ENCODE measurements around the gene GABARAP.
A peak's percentile ranks its signal among the peaks of the same experiment; 100 is the strongest.

Gene GABARAP

DNA sequence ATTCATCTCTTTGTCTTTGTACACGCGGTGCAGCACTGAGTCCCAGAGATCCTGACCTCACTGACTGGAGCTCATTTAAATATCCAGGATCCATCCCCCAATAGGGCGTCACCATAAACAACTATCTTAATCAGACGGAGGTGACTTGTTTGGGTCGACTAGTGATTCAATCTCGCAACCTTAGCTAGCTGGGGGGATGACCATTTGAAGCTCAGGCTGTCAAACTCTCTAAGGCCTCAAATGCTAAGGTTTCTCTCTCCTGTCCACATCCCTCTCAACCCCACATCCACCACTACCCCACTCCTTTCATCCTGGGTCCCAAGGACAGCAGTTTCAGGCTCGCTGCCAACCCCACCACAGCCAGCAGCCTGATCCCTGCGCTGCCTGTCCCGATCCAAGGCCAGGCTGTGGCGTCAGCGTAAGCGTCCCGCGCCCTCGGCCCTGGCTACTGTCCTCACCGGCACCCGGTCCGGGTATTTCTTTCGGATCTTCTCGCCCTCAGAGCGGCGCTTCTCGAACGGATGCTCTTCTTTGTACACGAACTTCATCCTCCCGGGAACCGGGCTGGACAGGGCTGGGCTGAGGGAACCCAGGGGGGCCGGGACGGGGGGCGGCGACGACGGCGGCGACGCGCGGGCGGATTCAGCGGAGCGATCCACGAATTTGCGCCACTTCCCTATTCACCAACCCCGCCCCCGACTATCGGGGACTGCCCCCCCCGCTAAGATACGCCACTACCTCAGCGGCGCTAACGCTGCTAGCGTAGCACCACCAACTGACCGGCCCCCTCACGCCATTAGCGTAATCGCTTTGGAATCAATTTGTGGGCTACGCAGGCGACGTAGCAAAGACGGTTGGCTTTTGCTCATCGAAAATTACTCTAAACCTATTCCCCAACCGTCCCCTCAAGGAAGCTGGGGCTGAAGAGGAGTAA lies at the start of gene GABARAP:
TSS of gene GABARAP (minus strand) at position 667 of the 934 bp plus-strand sequence. CDS start at position 548, 119 bp downstream.
- DNase-seq, result peak; percentile 81 to 90 (median 86)

DNA sequence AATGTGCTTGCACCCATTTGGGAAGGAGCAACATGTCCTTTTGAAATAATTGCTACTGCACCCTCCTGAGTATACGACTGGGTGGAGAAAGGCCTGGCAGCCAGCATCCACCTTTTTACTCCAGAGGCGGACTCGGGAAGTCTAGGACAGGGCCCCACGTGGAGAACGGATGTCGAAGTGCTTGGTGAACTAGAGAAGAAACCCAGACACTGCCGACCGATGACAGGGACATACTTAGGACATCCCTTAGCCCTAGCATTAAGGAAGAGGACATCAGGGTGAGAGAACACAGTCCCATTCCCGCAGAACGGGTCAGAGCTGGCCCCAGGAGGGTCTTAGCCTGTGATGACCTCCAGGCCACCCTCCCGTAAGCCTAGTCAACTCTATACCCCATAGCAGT lies 48.4 kb upstream of the GABARAP start:
- DNase-seq, result no peak

DNA sequence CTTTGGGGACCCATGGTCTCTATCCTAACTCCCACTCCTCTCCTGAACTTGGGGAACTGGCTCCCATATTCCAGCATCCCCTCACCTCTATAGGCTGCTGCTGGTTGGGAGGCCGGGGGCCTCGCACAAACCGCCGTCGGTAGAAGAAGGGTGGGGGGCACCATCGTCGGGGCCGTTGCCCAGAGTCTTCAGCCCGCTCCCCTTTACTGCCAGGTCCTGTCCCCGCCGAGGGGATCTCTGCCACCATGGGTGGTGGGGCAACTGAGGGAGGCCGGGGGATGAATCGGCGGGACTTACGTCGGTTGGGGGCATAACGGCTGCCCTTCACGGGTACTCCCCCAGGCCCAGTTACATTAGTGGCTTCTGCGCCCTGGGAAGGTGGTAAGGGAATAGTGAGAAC lies 47.9 kb upstream of the GABARAP start:
- DNase-seq, result no peak

DNA sequence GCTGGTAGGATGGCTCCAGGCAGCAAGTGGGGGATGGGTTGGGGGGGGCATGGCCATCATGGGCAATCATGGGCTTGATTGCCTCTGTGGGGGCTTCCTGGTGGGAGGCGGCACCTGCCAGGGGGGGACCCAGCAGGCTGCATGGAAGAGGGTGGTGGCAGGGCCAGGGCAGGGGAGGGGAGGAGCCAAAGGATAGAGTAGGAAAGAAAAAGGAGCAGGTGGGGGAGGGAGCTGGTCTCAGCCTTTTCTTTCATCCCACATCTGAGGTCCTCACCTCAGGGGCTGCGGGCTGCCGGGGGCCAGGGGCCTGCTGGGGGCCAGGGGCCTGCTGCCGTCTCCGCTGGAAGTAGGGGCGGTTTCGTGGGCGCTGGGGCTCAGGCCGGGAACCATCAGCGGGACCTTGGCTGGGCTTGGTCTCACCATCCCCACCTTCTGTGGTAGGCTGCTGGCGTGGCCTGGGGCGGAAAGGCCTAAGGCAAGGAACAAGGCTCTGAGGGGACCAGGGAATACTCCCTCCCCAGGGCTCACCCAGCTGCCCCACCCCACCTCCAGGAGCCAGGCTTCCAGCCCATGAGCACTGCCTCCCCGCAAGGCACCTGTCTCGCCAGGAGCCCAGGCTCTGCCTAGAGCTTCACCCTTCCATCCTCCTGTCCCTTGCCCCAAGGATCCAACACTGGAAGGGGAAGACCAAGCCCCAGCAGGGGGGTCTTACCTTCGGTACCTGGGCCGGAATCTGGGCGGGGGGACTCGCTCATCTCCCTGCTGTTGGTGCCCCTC lies 47.2 kb upstream of the GABARAP start:
- DNase-seq, result no peak

DNA sequence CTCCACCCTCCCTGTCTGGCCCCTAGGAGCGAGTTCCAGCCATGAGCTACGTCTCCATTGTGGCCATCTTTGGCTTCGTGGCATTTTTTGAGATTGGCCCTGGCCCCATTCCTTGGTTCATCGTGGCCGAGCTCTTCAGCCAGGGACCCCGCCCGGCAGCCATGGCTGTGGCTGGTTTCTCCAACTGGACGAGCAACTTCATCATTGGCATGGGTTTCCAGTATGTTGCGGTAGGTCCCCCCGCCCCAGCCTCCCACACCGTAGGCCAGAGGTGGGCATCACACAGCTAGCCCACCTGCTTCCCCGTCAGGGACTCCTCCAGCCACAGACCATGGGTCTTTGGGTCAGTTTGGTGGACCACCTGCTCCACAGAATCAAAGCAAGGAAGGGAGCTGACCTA lies 43.4 kb upstream of the GABARAP start:
- no peak for DNase-seq

DNA sequence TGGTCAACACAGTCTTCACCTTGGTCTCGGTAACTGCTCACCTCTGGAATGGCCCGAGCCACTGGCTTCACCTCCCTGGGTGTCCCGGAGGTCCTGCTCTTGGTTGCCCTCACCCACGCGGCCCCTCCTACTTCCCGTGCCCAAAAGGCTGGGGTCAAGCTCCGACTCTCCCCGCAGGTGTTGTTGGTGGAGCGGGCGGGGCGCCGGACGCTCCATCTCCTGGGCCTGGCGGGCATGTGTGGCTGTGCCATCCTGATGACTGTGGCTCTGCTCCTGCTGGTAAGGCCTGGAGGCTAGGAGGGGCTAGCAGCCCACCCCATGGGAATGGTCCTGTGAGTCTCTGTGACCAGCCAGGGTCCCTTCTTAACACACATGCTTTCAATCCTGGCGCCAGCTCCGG lies 42.7 kb upstream of the GABARAP start:
- DNase-seq, result no peak

DNA sequence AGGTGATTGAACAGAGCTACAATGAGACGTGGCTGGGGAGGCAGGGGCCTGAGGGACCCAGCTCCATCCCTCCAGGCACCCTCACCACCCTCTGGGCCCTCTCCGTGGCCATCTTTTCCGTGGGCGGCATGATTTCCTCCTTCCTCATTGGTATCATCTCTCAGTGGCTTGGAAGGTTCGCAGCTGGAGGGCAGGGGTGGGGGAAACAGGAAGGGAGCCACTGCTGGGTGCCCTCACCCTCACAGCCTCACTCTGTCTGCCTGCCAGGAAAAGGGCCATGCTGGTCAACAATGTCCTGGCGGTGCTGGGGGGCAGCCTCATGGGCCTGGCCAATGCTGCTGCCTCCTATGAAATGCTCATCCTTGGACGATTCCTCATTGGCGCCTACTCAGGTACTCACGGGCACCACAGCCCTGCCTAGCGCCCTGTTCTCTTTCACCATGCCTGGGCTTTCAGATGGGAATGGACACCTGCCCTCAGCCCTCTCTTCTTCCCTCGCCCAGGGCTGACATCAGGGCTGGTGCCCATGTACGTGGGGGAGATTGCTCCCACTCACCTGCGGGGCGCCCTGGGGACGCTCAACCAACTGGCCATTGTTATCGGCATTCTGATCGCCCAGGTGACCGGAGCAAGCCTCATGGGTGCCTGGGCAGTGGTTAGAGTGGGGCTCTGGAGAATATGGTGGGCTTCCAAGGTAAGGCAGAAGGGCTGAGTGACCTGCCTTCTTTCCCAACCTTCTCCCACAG lies 41.4 kb upstream of the GABARAP start:
- no peak for DNase-seq

DNA sequence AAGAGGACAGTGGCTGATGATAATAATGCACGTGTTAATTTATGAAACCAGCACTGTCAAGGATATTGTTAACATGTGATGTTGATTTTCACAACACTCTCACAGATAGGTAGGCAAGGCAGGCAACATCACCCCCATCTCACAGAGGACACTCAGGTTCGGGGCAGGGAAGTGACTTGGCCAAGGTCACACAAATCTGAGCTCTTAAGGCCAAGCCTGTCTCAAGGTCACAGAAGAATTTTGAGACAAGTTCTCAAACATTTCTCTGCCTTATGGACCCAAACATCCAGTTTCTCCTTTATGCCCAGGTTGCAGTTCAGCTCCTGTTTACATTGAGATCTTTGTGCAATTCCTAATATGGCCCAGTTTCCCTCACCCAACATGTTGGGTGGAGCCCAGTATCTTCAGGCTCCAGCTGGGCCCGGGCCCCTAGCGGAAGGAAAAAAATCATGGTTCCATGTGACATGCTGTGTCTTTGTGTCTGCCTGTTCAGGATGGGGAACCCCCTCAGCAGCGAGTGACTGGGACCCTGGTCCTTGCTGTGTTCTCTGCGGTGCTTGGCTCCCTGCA lies 40.6 kb upstream of the GABARAP start:
- DNase-seq, result no peak

DNA sequence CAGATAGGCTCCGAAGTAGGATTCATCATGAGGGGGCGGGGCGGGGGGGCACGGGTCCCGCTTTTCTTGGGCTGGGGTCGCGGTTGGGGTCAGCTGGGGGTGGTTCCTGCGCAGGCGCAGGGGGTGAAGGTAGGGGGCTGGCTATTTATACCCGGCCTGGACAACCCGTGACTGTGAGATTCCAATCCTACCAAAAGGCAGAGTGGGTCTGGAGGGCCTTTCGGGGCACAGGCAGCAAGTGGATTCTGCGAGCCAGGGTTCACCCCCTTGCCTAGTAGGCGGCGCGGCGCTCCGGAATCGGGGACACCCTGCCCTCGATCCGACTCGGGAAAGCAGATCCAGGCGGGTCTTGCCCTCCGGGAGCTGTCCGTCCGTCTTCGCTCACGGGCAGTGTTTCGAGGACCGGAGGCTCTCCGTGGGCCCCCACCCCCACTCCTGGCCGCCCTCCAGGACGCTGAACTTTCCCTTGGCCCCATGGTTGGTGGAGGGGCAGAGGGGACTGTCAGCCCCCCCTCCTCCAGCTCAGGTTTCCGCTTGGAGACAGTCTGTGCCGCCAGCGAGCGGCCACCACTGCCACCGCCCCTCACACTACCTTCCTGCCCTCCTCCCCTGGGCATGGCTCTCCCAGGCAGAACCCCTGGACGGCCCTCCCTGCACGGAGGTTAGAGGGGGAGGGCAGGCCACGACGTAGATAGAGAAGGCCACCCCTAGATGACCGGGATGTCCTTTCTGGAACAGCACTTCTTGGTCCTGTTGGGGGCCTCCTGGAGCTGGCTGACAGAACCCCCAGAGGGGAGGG lies 39.9 kb upstream of the GABARAP start:
- no peak for DNase-seq

DNA sequence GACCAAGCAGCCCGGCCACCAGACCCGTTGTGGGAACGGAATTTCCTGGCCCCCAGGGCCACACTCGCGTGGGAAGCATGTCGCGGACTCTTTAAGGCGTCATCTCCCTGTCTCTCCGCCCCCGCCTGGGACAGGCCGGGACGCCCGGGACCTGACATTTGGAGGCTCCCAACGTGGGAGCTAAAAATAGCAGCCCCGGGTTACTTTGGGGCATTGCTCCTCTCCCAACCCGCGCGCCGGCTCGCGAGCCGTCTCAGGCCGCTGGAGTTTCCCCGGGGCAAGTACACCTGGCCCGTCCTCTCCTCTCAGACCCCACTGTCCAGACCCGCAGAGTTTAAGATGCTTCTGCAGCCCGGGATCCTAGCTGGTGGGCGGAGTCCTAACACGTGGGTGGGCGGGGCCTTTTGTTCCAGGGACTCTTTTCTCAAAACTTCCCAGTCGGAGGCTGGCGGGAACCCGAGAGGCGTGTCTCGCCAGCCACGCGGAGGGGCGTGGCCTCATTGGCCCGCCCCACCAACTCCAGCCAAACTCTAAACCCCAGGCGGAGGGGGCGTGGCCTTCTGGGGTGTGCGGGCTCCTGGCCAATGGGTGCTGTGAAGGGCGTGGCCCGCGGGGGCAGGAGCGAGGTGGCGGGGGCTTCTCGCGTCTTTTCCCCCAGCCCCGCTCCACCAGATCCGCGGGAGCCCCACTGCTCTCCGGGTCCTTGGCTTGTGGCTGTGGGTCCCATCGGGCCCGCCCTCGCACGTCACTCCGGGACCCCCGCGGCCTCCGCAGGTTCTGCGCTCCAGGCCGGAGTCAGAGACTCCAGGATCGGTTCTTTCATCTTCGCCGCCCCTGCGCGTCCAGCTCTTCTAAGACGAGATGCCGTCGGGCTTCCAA lies 39.1 kb upstream of the GABARAP start, which contains the start of gene SLC2A4:
TSS of gene SLC2A4 (plus strand) at position 645 of the 879 bp plus-strand sequence. CDS start at position 862, 217 bp downstream.
- peak; percentile 50 to 71 (median 60) for DNase-seq

DNA sequence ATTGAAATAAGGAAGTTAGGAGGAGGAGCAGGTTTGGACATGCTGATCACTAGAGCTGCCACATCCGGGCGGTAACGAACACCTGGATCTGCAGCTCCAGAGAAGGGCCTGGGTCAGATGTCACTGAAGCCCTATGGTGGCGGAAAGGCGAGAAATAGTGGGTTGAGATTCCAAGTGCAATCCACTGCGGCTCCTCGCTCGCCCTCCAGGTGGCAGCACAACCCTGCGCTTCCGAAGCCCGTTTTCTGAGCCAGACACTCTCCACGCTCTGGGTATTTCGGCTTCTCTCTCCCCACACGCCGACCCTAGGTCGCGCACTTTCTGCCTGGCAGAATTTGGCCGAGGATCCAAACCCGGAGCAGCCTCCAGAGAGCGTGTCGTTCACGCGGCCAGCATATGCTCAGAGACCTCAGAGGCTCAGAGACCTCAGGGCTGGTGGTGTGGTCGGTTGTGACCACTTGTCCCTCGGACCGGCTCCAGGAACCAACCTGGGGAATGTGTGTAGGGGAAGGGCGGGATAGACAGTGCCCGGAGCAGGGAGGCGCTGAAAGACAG lies 38.3 kb upstream of the GABARAP start:
- DNase-seq, result peak; percentile 68 to 75 (median 71)

DNA sequence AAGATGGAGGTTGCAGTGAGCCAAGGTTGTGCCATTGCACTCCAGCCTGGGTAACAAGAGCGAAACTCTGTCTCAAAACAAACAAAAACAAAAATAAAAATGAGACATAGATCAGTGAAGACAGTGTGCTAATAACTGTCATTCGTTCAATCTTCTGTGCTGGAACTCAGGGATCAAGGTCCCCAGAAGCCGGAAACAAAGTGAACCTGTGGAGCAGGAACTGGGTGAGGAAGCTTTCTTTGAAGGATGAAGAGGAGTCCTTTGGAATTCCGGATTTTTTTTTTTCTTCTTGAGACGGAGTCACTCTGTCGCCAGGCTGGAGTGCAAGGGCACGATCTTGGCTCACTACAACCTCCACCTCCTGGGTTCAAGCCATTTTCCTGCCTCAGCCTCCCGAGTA lies 37.2 kb upstream of the GABARAP start:
- no peak for DNase-seq

DNA sequence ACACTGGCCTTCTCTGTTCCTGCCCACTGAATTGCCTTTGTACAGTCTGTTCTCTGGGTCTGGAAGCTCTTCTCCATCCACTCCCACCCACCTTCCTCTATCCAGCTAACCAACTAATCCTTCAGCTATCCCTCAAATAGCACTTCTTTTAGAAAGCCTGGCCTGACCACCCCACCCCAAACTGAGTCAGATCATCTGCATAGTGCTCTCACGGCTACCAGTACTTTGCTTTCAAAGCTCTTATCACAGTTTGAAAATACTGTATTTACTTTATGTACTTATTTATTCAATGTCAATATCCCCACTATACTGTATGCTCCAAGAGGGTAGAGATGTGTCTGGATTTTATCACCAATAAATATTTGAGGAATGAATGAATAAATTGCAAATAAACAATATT lies 24.5 kb upstream of the GABARAP start:
- DNase-seq, result no peak

DNA sequence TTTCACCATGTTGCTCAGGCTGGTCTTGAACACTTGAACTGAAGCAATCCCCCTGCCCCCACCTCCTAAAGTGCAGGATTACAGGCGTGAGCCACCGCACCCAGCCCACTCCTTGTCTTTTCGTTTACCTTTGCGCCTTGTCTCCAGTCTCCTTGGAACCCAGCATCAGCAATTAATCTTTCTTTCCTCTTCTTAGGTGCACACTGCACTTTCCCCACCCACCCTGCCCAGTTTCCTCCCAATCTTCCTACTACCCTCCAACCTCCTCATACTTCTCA lies 21.5 kb upstream of the GABARAP start:
- DNase-seq, result no peak

DNA sequence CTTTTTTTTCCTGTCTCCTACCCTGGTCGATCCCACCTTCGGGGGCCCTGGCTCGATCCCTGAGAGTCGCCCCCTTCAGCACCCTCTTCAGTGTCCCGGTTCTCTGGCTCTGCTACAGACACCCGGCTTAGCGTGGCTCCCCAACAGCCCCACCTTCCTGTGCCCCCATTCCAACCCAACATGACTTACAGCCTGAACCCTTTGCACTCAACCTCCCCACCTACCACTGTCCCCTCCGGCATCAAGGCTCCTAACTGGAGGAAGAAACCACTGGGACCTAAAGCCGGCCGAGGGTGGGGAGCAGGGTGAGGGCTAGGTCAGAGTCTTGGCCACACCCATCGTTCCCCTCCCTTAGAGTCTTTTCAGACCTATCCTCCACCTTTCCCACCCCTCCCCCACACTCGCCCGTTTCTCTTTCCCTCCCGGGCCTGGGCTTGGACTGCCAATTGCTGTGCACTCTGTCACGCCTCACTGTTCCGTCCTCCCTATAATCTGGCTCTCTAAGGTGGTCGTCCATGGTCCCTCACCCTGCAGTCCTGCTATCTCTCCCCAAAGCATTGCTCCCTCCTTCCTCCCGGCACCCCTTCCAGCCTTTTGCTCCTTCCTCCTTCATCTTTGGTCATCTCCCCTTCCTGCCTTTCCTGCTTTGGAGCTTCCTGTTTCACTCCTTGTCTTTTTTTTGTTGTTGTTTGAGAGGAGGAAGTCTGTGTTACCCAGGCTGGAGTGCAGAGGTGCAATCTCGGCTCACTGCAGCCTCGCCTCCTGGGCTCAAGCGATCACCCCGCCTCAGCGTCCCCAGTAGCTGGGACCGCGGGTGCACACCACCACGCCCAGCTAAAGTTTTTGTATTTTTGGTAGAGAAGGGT lies 20.9 kb upstream of the GABARAP start:
- no peak for DNase-seq

DNA sequence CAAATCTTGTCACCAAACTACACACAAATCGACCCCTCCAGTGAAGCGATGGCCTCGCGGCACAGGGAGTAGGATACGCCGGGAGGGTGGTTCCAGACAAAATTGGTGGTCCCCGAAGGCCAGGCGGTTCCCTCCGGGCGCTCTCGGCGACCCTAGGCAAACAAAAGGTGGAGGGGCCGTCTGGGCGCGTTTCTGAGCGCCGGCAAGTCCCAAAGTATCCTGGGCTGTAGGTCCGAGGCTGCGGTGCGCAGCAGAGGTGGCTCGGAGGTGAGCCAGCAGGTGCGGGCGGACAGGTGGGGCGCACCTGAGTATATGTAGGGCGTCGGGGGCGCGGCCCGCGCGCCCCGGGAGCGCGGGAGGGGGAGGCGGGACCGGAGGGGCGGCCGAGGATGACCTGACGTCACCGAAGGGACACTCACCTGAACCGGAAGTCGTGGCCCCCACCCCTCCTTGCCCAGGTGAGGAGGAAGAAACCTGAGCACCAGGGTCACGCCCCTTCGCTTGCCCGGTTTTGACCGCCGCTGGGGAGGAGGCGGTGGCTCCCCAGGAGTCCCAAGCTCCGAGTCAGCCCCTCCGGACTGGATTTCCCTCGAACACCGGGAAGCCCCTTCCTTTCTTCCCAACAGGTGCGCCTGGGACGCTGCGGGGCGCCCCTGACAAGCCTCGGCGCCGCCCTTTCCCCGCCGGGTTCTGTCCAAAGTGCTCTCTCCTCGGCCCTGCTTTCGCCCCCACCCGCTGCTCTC lies 20.1 kb upstream of the GABARAP start, which contains the start of gene CLDN7:
TSS of gene CLDN7 (minus strand) at position 287 of the 743 bp plus-strand sequence. CDS start 435 bp downstream, outside the sequence.
- DNase-seq, result no peak

DNA sequence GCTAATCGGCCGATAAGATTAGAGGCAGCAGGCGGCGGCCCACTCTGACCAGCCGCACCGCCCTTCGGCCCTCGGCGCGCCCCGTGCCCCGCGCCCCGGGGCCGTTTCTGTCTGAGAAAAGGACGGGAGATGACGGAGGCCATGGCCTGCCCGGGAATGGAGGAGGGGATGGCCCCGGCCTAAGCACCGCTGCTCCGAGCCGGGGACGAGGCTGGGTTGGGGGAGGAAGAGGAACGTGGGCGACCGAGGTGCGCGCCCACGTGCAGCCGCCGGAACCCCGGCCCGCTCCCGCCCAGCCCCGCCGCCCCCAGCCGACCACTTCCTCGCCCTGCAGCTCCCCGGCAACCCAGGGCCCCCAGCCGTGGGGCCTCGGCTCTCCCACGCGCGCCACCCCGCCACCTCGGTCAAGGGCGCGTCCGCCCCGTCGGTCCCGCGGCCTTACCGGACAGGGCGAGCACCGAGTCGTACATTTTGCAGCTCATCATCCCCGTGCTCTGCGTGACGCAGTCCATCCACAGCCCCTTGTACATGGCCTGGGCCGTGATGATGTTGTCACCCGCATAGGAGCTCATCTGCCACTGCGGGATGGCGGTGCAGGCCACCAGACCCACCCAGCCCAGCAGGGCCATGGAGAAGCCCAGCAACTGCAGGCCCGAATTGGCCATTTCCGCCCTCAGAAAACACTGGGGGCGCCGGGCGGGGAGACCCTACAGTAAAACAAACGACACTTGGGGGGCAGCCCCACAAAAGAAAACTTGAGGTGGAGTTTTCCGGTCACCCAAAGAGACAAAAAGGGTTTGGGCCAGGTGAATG lies 19.3 kb upstream of the GABARAP start:
- DNase-seq, result peak in 1 of 4 experiments; percentile 32
